ENCODE measurements around the gene PNKD.

DNA sequence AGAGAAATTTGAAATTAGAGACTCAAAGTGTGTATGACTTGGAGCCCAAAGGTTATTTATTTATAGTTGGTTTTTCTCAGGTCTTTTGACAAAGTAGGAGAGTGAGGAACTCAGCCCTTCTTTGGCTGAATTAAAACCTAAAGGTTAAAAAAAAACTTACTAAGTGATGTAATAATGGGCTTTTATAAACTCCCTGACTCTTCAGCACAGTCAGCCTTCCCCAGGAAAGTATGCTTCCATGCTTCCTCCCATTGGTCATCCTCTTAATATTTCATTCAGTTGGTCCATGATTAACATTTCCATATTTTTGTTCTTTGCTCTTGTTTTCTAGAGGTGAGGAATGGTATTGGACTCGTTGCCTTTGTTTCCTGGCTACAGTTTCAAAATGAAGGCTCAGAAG is 46.1 kb upstream of the PNKD start:
- TF ChIP-seq, protein P1, sequence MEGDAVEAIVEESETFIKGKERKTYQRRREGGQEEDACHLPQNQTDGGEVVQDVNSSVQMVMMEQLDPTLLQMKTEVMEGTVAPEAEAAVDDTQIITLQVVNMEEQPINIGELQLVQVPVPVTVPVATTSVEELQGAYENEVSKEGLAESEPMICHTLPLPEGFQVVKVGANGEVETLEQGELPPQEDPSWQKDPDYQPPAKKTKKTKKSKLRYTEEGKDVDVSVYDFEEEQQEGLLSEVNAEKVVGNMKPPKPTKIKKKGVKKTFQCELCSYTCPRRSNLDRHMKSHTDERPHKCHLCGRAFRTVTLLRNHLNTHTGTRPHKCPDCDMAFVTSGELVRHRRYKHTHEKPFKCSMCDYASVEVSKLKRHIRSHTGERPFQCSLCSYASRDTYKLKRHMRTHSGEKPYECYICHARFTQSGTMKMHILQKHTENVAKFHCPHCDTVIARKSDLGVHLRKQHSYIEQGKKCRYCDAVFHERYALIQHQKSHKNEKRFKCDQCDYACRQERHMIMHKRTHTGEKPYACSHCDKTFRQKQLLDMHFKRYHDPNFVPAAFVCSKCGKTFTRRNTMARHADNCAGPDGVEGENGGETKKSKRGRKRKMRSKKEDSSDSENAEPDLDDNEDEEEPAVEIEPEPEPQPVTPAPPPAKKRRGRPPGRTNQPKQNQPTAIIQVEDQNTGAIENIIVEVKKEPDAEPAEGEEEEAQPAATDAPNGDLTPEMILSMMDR (IDR thresholded peaks at IDR 0.05; ENCODE audit: insufficient read depth, low read length) = no peak
- TF ChIP-seq POLR2AphosphoS5 (IDR thresholded peaks at IDR 0.05; ENCODE audit: low read depth) (no peak), SPI1 (IDR thresholded peaks at IDR 0.05; ENCODE audit: borderline replicate concordance, low read depth) (no peak)
